Lower leg skin (tissue), 4 donors: ENCODE data around the gene CAMKMT. TPM values are rescaled to one million over a fixed set of nuclear protein-coding genes. Genes with fewer than 3 reads are reported as not detected.

Experiments used
- DNase-seq, 2 donors: peaks; one replicate each; pipeline ENCODE4 v3.0.0-alpha.2; 2019; ENCODE audit warnings: low spot score in 2 of 2
- H3K4me3 ChIP-seq: fragments of 200-600 bp; sonication (generic); 2 replicates; pipeline ENCODE4 v1.5.1; 2017; ENCODE audit warnings: mild to moderate bottlenecking, low read depth; ENCODE audit not compliant: poor library complexity, severe bottlenecking
- CTCF ChIP-seq, 3 donors: fragments of 450-650 bp; IDR thresholded peaks; one replicate each; pipeline ENCODE4 v1.5.1; 2016; ENCODE audit warnings: antibody characterized with exemption in 3 of 3, mild to moderate bottlenecking in 3 of 3, moderate library complexity in 2 of 3
- POLR2A ChIP-seq, 2 donors: fragments of 450-650 bp; IDR thresholded peaks; one replicate each; pipeline ENCODE4 v1.6.1; 2016 to 2017; ENCODE audit warnings: antibody characterized with exemption in 2 of 2, mild to moderate bottlenecking in 1 of 2, moderate library complexity in 1 of 2
- WGBS, 2 donors: methylation state at CpG; one replicate each; pipeline ENCODE4 v1.1.5; 2018; 5-methylcytosine and 5-hydroxymethylcytosine counted together
- intact Hi-C: fragments of 100-400 bp; cut with DNase I; formaldehyde crosslinking; loops from one replicate; pipeline ENCODE4 v1.15.0; 2023; ENCODE audit warnings: low total_unique reads
- total RNA-seq, 4 donors: library from RNA; depleted of rRNA; stranded (reverse); fragments of >200 nt; gene quantifications; one replicate each; pipeline ENCODE4 v1.1.0, GENCODE V29; 2016

Gene CAMKMT
- total RNA-seq, 4 donors from 2014 or later: 4.2 to 18.3 (median 9.8) TPM

- intact Hi-C loops: no loop called here
- TF ChIP-seq CTCF (IDR thresholded peaks at IDR 0.05) (no peak), POLR2A (IDR thresholded peaks at IDR 0.05) (no peak)
- no peak for DNase-seq
- no peak overlapping the region for H3K4me3 ChIP-seq
- 90 to 95% methylated on average over 4 of the region's 4 CpGs for WGBS, 2 donors
Measured at GRCh38 chr2:44758591-44758990, 396.8 kb downstream of the CAMKMT start.

DNA sequence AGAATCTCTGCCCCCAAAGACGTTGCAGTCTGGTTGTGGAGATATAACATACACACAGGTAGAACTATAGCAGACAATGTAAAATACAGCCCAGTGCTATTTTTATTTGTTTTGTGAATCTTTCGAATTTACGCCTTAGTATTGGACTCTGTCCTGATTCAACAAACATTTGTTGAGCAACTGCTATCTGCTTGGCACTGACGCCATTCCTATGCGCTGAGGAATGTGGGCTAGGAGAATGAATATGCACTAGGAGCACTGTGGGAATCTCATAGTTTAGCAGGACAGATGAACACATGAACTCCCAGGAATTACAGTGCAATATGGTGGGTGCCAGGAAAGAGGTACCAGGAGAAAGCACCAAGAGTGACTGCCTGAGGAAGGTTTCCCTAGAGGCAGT is 398.1 kb downstream of the CAMKMT start:
- 91 to 93% methylated on average over 5 of the region's 5 CpGs for WGBS, 2 donors

DNA sequence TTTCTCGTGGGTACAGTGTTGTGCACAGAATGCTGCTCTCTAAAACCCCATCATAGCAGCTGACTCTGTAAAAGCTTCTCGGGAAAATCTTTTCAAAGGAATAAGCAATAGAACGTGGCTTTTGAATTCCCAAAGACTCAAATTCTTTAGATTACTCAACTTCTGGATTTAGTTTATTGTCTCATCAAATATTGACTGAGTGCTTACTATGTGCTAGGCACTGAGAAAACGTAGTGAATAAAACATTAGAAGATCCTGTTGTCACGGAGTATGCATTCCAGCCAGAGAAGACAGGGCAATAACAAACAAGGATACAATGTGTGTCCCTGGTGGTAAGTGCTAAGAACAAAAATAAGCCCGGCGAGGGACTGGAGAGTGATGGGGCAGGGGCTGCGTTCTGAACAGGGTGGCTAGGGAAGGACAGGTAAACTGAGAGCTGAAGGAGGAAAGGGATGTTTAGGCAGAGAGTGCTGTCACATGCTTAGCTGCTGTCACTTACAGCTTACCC is 401.6 kb downstream of the CAMKMT start:
- no peak overlapping the region for H3K4me3 ChIP-seq
- no peak for DNase-seq
- intact Hi-C loops: no loop called here
- 74 to 82% methylated on average over 8 of the region's 8 CpGs for WGBS, 2 donors
- TF ChIP-seq CTCF (IDR thresholded peaks at IDR 0.05) (no peak), POLR2A (IDR thresholded peaks at IDR 0.05) (no peak)

More for the DNA sequence above, 398.1 kb downstream of the CAMKMT start:
- no peak for DNase-seq
- H3K4me3 ChIP-seq: no peak overlapping the region
- intact Hi-C loops: no loop called here
- TF ChIP-seq CTCF (IDR thresholded peaks at IDR 0.05): no peak
- no peak for TF ChIP-seq POLR2A (IDR thresholded peaks at IDR 0.05)

- no peak overlapping the region for H3K4me3 ChIP-seq
- intact Hi-C loops: no loop called here
- WGBS, 2 donors: 88 to 91% methylated on average over 5 of the region's 5 CpGs
- no peak for DNase-seq
- TF ChIP-seq POLR2A (IDR thresholded peaks at IDR 0.05) (no peak), CTCF (IDR thresholded peaks at IDR 0.05) (no peak)
Measured at GRCh38 chr2:44766220-44766619, 404.5 kb downstream of the CAMKMT start.

- TF ChIP-seq POLR2A (IDR thresholded peaks at IDR 0.05): no peak
Measured at GRCh38 chr2:44766777-44767176, 405.0 kb downstream of the CAMKMT start.

DNA sequence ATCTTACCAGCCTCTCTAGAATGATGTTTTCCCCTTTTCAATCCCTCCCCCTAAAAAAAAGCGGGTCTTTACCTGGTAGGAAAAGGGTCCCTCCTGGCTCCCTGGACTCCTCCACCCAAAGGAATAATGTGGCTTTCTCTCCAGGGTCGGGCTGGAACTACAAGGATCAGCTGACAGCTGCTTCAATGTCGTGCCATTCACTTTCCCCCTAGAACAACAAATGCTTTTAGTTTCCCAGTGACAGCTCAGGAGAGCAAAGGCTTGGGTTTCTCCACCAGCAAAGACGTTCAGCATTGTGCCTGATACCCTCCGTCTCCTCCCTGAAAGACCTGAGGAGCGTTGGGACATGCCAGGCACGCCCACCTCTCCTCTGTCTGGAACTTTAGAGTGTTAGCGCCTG is 405.9 kb downstream of the CAMKMT start:
- TF ChIP-seq CTCF (IDR thresholded peaks at IDR 0.05) (no peak), POLR2A (IDR thresholded peaks at IDR 0.05) (no peak)
- DNase-seq: no peak
- 86 to 89% methylated on average over 8 of the region's 8 CpGs for WGBS, 2 donors
- no peak overlapping the region for H3K4me3 ChIP-seq
- intact Hi-C loops: no loop called here

More at GRCh38 chr2:44766777-44767176, 405.0 kb downstream of the CAMKMT start:
- no peak overlapping the region for H3K4me3 ChIP-seq
- WGBS, 2 donors: 100% methylated on average over 1 of the region's 1 CpG
- no peak for DNase-seq
- intact Hi-C loops: no loop called here
